ENCODE results near the gene DCLK1. TPM values are rescaled to one million over a fixed set of nuclear protein-coding genes. Genes with fewer than 3 reads are reported as not detected.

The DCLK1 gene
- total RNA-seq, 1 experiment from 2014 or later = 36.2 TPM

GRCh38 chr13:35789335-35790165, 341.6 kb downstream of the DCLK1 start:
- Mint-ChIP-seq H3K4me3 (no peak overlapping the region; a peak in 1 of 5 replicates), H3K4me1 (peaks cover 7 to 26% of the 10 kb centered on the region in 2 experiments), H3K27me3 (ENCODE audit: low read depth) (no peaks in the 10 kb centered on the region), H3K27ac (peak overlapping the region in 1 of 3 experiments; percentile 44; a peak in 2 of 7 replicates), H3K36me3 (ENCODE audit: insufficient read depth in 1 of 3, low read depth in 3 of 3) (no peaks in the 10 kb centered on the region), H3K9me3 (no peaks in the 10 kb centered on the region)
- Histone ChIP-seq H2AFZ (ENCODE audit: low read length) (no peak overlapping the region), H3K4ac (ENCODE audit: low read depth, low read length) (no peak overlapping the region), H3K18ac (ENCODE audit: insufficient read length, low read depth, low read length) (no peak overlapping the region), H3K23me2 (ENCODE audit: insufficient read length, low read depth, low read length, poor library complexity, severe bottlenecking) (no peaks in the 10 kb centered on the region), H3K79me1 (ENCODE audit: insufficient read depth, low read depth, low read length, poor library complexity, severe bottlenecking) (no peaks in the 10 kb centered on the region), H3K23ac (ENCODE audit: insufficient read length, low read depth, low read length) (no peak overlapping the region), H2BK15ac (ENCODE audit: low read depth, low read length) (no peak overlapping the region), H3K27ac (ENCODE audit: insufficient read length, low read depth, low read length) (no peak overlapping the region), H2BK120ac (ENCODE audit: low read depth, low read length, poor library complexity, severe bottlenecking) (no peak overlapping the region), H4K8ac (replicated peaks; ENCODE audit: insufficient read length, low read depth, low read length) (no peak overlapping the region), H3K9ac (ENCODE audit: extremely low read depth, insufficient read length, low read length) (no peak overlapping the region), H2BK5ac (ENCODE audit: insufficient read length, low read length) (no peak overlapping the region), H3K14ac (ENCODE audit: insufficient read depth, low read length) (no peak overlapping the region), H3K27me3 (ENCODE audit: insufficient read depth, low read length) (no peaks in the 10 kb centered on the region), H3K79me2 (ENCODE audit: insufficient read depth, low read length) (no peaks in the 10 kb centered on the region), H4K20me1 (ENCODE audit: control insufficient read depth, insufficient read depth, insufficient read length) (no peaks in the 10 kb centered on the region), H4K91ac (ENCODE audit: insufficient read length, low read depth, low read length) (no peak overlapping the region), H2BK20ac (ENCODE audit: low read depth, low read length, poor library complexity, severe bottlenecking) (no peak overlapping the region), H4K5ac (ENCODE audit: insufficient read length, low read depth, low read length) (no peak overlapping the region), H3K9me3 (ENCODE audit: control insufficient read depth, low read depth, low read length) (no peaks in the 10 kb centered on the region), H3K4me1 (ENCODE audit: insufficient read depth, low read length) (no peaks in the 10 kb centered on the region), H2BK12ac (ENCODE audit: insufficient read length, low read depth, low read length) (no peak overlapping the region), H3T11ph (ENCODE audit: low read length) (no peak overlapping the region), H3K4me2 (ENCODE audit: insufficient read depth, insufficient read length, low read length) (no peak overlapping the region), H3K56ac (ENCODE audit: insufficient read length, low read depth, low read length) (no peak overlapping the region), H2AK5ac (ENCODE audit: insufficient read length, low read length) (no peak overlapping the region)
- no peak for DNase-seq
- no CpG with 5 or more reads among the region's 6 CpGs for WGBS (ENCODE audit: extremely low coverage, insufficient read length, low lambda C conversion rate)
- peak; percentile 72 for TF ChIP-seq CTCF (conservative IDR thresholded peaks at IDR 0.05)
